Astrocyte (in vitro differentiated cells and primary cell): Measurements from ENCODE around the gene LSM4.

Experiments
- CTCF ChIP-seq: IDR thresholded peaks from 2 replicates; pipeline ENCODE4 v1.5.1; 2011; ENCODE audit warnings: low read depth, mild to moderate bottlenecking, inconsistent platforms, low read length, moderate library complexity; ENCODE audit not compliant: insufficient read depth
- EZH2 ChIP-seq: IDR thresholded peaks from 2 replicates; pipeline ENCODE4 v1.6.1; 2012; ENCODE audit warnings: mild to moderate bottlenecking, low read length, inconsistent platforms; ENCODE audit not compliant: insufficient read depth

- TF ChIP-seq CTCF: no peak
- TF ChIP-seq EZH2: no peak
Measured at GRCh38 chr19:18278521-18279265, 44.2 kb downstream of the LSM4 start.
